Measurements from ENCODE around the gene BPI.
"Not testable (repeated sequence)": the region's sequence is repeated elsewhere in the genome, so short reads cannot be mapped to it uniquely, and the experiment has no call there.

BPI gene

DNA sequence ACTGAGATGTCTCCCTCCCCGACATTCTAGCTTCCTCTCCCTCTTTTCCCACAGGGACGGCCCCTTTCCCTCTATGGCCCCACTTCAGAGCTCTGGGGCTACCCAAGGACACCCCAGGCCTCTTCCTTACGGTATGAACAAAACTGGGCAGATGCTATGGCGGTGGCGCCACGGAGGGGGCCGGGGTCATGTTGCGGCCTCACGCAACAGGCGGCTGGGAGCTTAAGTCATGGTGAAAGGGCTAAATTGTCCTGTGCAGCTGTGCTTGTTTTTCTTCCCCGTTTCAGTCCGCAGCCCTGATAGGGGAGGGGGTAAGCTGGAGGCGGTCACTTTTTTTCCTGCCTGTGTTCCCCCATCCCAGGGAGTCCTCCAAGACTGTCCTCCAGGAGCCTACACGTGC, 25.8 kb upstream of the BPI start:
- Histone ChIP-seq H3K27me3 (replicated peaks; ENCODE audit: control insufficient read depth, insufficient read depth, low read length) (no peaks in the 10 kb centered on the region), H3K9ac (ENCODE audit: low read length) (no peak overlapping the region), H3K36me3 (ENCODE audit: control insufficient read depth, insufficient read depth, low read length, severe bottlenecking) (no peaks in the 10 kb centered on the region), H3K4me1 (ENCODE audit: control insufficient read depth, insufficient read depth, low read length) (peaks cover 22% of the 10 kb centered on the region), H3K4me3 (ENCODE audit: low read length) (no peak overlapping the region), H3K9me3 (ENCODE audit: control insufficient read depth, low read length) (peaks cover 6% of the 10 kb centered on the region)
- DNase-seq (ENCODE audit: low read depth): no peak

DNA sequence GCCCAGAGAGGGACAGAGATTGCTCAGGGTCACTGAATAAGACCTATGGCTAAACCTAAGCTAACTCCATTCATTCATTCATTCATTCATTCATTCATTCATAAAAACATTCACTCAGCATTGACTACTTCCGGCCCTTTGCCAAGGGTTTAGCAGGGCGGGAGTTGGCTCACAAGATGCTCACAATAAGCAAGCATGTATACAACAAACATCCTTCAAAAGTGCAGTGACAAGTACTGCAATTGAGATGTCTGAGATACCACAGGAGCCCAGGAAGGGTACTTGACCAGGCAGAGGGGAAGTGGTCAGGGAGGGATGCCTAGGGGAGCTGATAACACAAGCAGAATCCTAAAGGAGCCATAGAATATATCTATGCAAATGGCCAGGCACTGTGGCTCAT, 25.2 kb upstream of the BPI start:
- H3K4me1 ChIP-seq (ENCODE audit: control insufficient read depth, insufficient read depth, low read length): peaks cover 19% of the 10 kb centered on the region
- DNase-seq (ENCODE audit: low read depth): no peak
- H3K27me3 ChIP-seq (replicated peaks; ENCODE audit: control insufficient read depth, insufficient read depth, low read length): no peaks in the 10 kb centered on the region
- H3K9ac ChIP-seq (ENCODE audit: low read length): no peak overlapping the region
- no peak overlapping the region for H3K4me3 ChIP-seq (ENCODE audit: low read length)
- H3K9me3 ChIP-seq (ENCODE audit: control insufficient read depth, low read length): peaks cover 6% of the 10 kb centered on the region
- H3K36me3 ChIP-seq (ENCODE audit: control insufficient read depth, insufficient read depth, low read length, severe bottlenecking): no peaks in the 10 kb centered on the region

GRCh38 chr20:38281176-38281915, 22.6 kb upstream of the BPI start:
- not testable (repeated sequence) for H3K4me3 ChIP-seq (ENCODE audit: low read length); H3K4me1 ChIP-seq (ENCODE audit: control insufficient read depth, insufficient read depth, low read length); H3K9me3 ChIP-seq (ENCODE audit: control insufficient read depth, low read length); DNase-seq (ENCODE audit: low read depth); H3K36me3 ChIP-seq (ENCODE audit: control insufficient read depth, insufficient read depth, low read length, severe bottlenecking); H3K9ac ChIP-seq (ENCODE audit: low read length); H3K27me3 ChIP-seq (replicated peaks; ENCODE audit: control insufficient read depth, insufficient read depth, low read length)

GRCh38 chr20:38283236-38283635, 20.7 kb upstream of the BPI start:
- Histone ChIP-seq H3K9ac (ENCODE audit: low read length) (no peak overlapping the region), H3K27me3 (replicated peaks; ENCODE audit: control insufficient read depth, insufficient read depth, low read length) (no peaks in the 10 kb centered on the region), H3K9me3 (ENCODE audit: control insufficient read depth, low read length) (peaks cover 4% of the 10 kb centered on the region), H3K4me3 (ENCODE audit: low read length) (no peak overlapping the region), H3K36me3 (ENCODE audit: control insufficient read depth, insufficient read depth, low read length, severe bottlenecking) (no peaks in the 10 kb centered on the region), H3K4me1 (ENCODE audit: control insufficient read depth, insufficient read depth, low read length) (peaks cover 13% of the 10 kb centered on the region)
- no peak for DNase-seq (ENCODE audit: low read depth)

DNA sequence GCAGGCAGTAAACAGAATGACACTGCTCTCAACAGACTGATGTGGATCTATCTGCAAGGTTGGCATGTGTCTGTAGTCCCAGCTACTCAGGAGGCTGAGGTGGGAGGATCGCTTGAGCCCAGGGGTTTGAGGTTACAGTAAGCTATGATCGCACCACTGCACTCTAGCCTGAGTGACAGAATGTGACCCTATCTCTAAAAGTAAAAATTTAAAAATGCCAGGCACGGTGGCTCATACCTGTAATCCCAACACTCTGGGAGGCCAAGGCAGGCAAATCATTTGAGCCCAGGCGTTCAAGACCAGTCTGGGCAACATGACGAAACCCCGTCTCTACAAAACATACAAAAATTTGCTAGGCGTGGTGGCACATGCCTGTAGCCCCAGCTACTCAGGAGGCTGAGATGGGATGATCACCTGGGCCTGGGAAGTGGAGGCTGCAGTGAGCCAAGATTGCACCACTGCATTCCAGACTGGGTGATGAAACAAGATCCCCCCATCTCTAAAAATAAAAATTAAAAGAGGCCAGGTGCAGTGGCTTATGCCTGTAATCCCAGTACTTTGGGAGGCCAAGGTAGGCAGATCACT, 19.8 kb upstream of the BPI start:
- not testable (repeated sequence) for H3K36me3 ChIP-seq (ENCODE audit: control insufficient read depth, insufficient read depth, low read length, severe bottlenecking); DNase-seq (ENCODE audit: low read depth); H3K9ac ChIP-seq (ENCODE audit: low read length); H3K9me3 ChIP-seq (ENCODE audit: control insufficient read depth, low read length); H3K27me3 ChIP-seq (replicated peaks; ENCODE audit: control insufficient read depth, insufficient read depth, low read length); H3K4me3 ChIP-seq (ENCODE audit: low read length)
- peaks cover 13% of the 10 kb centered on the region for H3K4me1 ChIP-seq (ENCODE audit: control insufficient read depth, insufficient read depth, low read length)

DNA sequence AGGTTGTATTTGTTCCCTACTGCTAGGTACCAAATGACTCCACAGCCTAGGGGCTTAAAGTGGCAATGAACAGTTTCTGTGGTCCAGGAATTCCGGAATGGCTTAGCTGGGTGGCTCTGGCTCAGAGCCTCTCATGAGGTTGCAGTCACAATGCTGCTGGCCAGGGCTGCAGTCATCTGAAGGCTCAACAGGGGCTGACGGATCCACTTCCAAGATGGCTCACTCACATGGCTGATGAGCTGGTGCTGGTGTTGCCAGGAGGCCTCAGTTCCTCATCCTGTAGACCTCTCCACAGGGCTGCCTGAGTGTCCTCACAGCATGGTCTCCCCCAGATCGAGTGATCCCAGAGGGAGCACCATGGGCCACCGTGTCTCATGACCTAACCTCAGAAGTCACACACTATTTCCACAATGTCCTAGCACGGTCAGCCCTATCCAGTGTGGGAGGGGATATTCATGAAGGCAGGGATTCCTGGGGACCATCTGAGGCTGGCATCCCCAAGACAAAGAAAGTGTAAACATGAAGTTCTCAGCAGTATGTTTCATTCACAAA, 19.0 kb upstream of the BPI start:
- Histone ChIP-seq H3K4me3 (ENCODE audit: low read length) (no peak overlapping the region), H3K36me3 (ENCODE audit: control insufficient read depth, insufficient read depth, low read length, severe bottlenecking) (no peaks in the 10 kb centered on the region), H3K27me3 (replicated peaks; ENCODE audit: control insufficient read depth, insufficient read depth, low read length) (no peaks in the 10 kb centered on the region), H3K4me1 (ENCODE audit: control insufficient read depth, insufficient read depth, low read length) (peaks cover 7% of the 10 kb centered on the region), H3K9me3 (ENCODE audit: control insufficient read depth, low read length) (peaks cover 4% of the 10 kb centered on the region), H3K9ac (ENCODE audit: low read length) (no peak overlapping the region)
- DNase-seq (ENCODE audit: low read depth): no peak

- Histone ChIP-seq H3K4me3 (ENCODE audit: low read length) (no peak overlapping the region), H3K4me1 (ENCODE audit: control insufficient read depth, insufficient read depth, low read length) (peaks cover 11% of the 10 kb centered on the region), H3K9me3 (ENCODE audit: control insufficient read depth, low read length) (peaks cover 4% of the 10 kb centered on the region), H3K9ac (ENCODE audit: low read length) (no peak overlapping the region), H3K27me3 (replicated peaks; ENCODE audit: control insufficient read depth, insufficient read depth, low read length) (no peaks in the 10 kb centered on the region), H3K36me3 (ENCODE audit: control insufficient read depth, insufficient read depth, low read length, severe bottlenecking) (no peaks in the 10 kb centered on the region)
- DNase-seq (ENCODE audit: low read depth): peak; percentile 12
Measured at GRCh38 chr20:38286586-38287531, 17.1 kb upstream of the BPI start.

DNA sequence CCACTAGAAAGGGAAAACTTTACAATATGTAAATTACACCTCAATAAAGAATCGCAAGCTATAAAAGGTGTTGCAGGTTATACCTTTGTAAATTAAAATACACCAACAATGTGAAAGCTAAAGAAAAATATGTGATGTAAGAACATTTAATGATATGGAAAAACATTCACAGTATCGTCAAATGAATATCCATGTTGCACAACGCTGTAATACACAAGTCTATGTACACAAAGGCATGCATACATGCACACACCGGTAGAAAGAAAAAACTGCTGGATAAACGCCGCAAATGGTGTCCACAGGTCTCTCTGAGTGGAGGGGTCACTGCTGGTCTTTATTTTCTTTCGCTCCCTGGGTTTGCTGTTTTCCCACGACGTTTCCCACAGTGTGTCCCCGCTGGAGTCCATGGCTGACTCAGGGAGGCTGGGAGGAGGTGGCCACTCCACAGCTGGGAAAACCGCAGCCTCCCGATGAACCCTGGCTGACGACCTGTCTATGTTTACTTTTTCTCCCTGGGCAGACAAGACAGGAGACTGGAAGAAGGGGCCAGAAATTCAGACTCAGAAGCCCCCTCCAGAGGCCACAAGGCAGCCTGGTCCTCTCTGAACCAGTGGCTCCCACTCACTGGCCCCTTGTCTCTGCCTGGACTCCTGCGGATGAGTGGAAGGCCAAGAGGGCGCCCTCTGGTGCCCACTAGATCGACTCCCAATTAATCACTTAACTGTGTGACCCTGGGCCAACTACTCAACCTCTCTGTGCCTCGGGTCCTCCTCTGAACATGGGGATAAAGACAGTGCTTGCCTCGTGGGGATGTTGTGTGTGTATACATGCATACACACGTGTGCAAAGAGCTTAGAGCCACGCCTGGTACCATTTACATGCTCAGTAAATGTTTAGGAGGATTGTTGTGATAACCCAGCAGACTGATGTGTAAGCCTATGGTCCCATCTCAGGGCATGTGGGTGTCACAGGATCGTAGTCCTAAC, 12.8 kb upstream of the BPI start:
- no peaks in the 10 kb centered on the region for H3K36me3 ChIP-seq (ENCODE audit: control insufficient read depth, insufficient read depth, low read length, severe bottlenecking)
- H3K4me1 ChIP-seq (ENCODE audit: control insufficient read depth, insufficient read depth, low read length): peaks cover 23% of the 10 kb centered on the region
- H3K9ac ChIP-seq (ENCODE audit: low read length): no peak overlapping the region
- peak overlapping the region; percentile 21 for H3K4me3 ChIP-seq (ENCODE audit: low read length)
- H3K27me3 ChIP-seq (replicated peaks; ENCODE audit: control insufficient read depth, insufficient read depth, low read length): no peaks in the 10 kb centered on the region
- DNase-seq (ENCODE audit: low read depth): peak; percentile 42
- H3K9me3 ChIP-seq (ENCODE audit: control insufficient read depth, low read length): no peaks in the 10 kb centered on the region

- no peaks in the 10 kb centered on the region for H3K36me3 ChIP-seq (ENCODE audit: control insufficient read depth, insufficient read depth, low read length, severe bottlenecking)
- H3K4me1 ChIP-seq (ENCODE audit: control insufficient read depth, insufficient read depth, low read length): peaks cover 23% of the 10 kb centered on the region
- no peaks in the 10 kb centered on the region for H3K27me3 ChIP-seq (replicated peaks; ENCODE audit: control insufficient read depth, insufficient read depth, low read length)
- DNase-seq (ENCODE audit: low read depth): no peak
- no peak overlapping the region for H3K9ac ChIP-seq (ENCODE audit: low read length)
- H3K4me3 ChIP-seq (ENCODE audit: low read length): no peak overlapping the region
- H3K9me3 ChIP-seq (ENCODE audit: control insufficient read depth, low read length): no peaks in the 10 kb centered on the region
Measured at GRCh38 chr20:38291966-38292365, 12.0 kb upstream of the BPI start.

DNA sequence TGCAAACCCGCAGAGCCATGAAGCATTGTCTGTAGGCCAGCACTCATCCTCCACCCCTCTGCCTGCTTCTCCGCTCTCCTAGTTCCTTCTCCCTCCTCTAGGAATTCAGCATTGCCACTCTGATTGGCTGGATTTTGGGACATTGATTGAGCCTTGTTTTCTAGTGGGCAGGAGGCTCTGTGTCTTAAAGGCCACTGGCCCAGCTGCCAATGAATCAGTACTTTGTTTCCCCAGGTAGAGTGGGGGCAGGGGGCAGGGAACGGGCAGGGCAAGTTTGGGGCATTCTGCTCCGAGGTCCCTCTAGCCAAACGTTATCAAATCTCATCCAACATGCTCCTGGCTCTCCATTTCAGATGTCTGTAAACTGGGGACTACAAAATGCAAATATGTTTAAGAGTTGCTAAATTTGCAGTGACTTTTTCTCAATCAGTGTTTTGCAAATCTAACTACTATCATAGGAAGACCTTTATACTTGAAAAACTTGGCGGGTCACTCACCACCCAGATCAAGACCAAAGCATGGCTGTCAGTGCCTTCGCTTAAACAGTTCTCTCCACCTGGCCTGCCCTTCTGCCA, 10.4 kb upstream of the BPI start:
- Histone ChIP-seq H3K9ac (ENCODE audit: low read length) (no peak overlapping the region), H3K4me3 (ENCODE audit: low read length) (no peak overlapping the region), H3K9me3 (ENCODE audit: control insufficient read depth, low read length) (no peaks in the 10 kb centered on the region), H3K4me1 (ENCODE audit: control insufficient read depth, insufficient read depth, low read length) (peaks cover 23% of the 10 kb centered on the region), H3K27me3 (replicated peaks; ENCODE audit: control insufficient read depth, insufficient read depth, low read length) (no peaks in the 10 kb centered on the region), H3K36me3 (ENCODE audit: control insufficient read depth, insufficient read depth, low read length, severe bottlenecking) (no peaks in the 10 kb centered on the region)
- DNase-seq (ENCODE audit: low read depth): no peak

Data from adipocyte (in vitro differentiated cells).